Measurements from ENCODE around the gene LCN6. TPM values are rescaled to one million over a fixed set of nuclear protein-coding genes. Genes with fewer than 3 reads are reported as not detected.

Gene LCN6
- total RNA-seq, 4 donors from 2014 or later: 1.1 to 2.9 TPM; not detected in 2

DNA sequence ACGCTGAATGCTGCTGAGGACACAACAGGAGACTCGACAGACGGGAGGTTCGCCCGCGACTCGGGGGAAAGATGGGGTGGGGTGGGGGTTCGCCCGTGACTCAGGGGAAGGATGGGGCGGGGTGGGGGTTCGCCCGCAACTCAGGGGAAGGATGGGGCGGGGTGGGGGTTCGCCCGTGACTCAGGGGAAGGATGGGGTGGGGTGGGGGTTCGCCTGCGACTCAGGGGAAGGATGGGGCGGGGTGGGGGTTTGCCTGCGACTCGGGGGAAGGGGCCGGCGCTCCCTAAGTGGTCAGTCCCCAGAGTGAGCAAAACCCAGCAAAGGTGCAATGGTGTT, 2.2 kb downstream of the LCN6 start:
- DNase-seq: no peak
- Histone ChIP-seq H3K4me3 (no peak overlapping the region), H3K4me1 (peaks cover 4 to 17% (median 11%) of the 10 kb centered on the region in 4 donors), H3K27me3 (peaks cover 41% of the 10 kb centered on the region), H3K9me3 (no peaks in the 10 kb centered on the region), H3K36me3 (no peaks in the 10 kb centered on the region), H3K27ac (no peak overlapping the region)
- TF ChIP-seq POLR2AphosphoS5 (IDR thresholded peaks at IDR 0.05) (no peak), EP300 (IDR thresholded peaks at IDR 0.05; ENCODE audit: low read depth) (no peak), POLR2A (IDR thresholded peaks at IDR 0.05) (no peak)
- TF ChIP-seq, protein P1, sequence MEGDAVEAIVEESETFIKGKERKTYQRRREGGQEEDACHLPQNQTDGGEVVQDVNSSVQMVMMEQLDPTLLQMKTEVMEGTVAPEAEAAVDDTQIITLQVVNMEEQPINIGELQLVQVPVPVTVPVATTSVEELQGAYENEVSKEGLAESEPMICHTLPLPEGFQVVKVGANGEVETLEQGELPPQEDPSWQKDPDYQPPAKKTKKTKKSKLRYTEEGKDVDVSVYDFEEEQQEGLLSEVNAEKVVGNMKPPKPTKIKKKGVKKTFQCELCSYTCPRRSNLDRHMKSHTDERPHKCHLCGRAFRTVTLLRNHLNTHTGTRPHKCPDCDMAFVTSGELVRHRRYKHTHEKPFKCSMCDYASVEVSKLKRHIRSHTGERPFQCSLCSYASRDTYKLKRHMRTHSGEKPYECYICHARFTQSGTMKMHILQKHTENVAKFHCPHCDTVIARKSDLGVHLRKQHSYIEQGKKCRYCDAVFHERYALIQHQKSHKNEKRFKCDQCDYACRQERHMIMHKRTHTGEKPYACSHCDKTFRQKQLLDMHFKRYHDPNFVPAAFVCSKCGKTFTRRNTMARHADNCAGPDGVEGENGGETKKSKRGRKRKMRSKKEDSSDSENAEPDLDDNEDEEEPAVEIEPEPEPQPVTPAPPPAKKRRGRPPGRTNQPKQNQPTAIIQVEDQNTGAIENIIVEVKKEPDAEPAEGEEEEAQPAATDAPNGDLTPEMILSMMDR (IDR thresholded peaks at IDR 0.05): no peak
- intact Hi-C loops (cut with DNase I; ENCODE audit: low total_unique reads): no loop called here
- WGBS, 2 donors (ENCODE audit: low coverage in 1 of 2): 62% methylated on average over 14 of the region's 22 CpGs; no CpG with 5 or more reads in 1 of the 2 donors
- in situ Hi-C loops (cut with MboI; ENCODE audit: low pct_ligation_motif_present in 1 of 4, low pct_unique_long_range_greater_than_20kb in 1 of 4, low sequenced_read_pairs in 3 of 4): no loop called here

DNA sequence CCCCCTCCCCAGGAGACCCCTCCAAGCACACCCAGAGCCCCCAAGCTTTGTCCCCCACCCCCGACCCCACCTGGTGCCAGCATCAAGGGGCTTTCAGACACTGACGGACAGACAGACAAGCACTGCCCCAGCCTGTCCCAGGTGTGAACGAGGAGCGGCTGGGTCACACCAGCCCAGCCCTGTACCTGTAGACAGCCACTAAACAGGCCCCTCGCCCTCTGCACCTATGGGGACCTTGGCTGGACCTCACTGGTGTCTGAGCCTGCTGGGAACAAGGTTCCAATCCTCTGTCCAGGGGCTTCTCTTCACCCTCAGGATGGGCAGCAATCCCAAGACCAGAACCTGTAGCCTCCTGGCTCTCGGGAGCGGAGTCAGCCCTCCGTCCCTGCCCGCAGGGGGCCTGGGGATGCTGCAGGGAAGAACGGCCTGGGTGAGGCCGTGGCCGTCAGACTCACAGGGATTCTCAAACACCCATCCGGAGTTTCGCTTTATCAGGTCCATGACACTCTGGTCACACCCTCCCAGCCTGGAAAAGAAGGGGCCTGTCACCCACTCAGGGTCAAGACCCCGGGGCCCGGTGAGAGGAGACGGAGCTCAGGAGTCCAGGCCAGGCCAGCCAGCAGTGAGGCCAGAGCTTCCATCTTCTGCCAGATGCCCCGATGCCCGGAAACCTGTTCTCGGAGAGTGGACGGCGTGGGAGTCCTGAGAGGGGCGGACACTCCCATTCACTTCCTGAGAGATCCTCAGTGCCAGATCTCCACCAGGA, 2.8 kb downstream of the LCN6 start:
- no peak overlapping the region for H3K4me3 ChIP-seq
- H3K27ac ChIP-seq: no peak overlapping the region
- intact Hi-C loops (cut with DNase I; ENCODE audit: low total_unique reads) (no loop called here), in situ Hi-C loops (cut with MboI; ENCODE audit: low pct_ligation_motif_present in 1 of 4, low pct_unique_long_range_greater_than_20kb in 1 of 4, low sequenced_read_pairs in 3 of 4) (no loop called here)
- no peaks in the 10 kb centered on the region for H3K9me3 ChIP-seq
- no peaks in the 10 kb centered on the region for H3K36me3 ChIP-seq
- H3K27me3 ChIP-seq: peaks cover 46% of the 10 kb centered on the region
- 86% methylated on average over 23 of the region's 23 CpGs; no CpG with 5 or more reads in 1 of the 2 donors for WGBS, 2 donors (ENCODE audit: low coverage in 1 of 2)
- TF ChIP-seq, protein P1 (IDR thresholded peaks at IDR 0.05): no peak
- no peak for TF ChIP-seq POLR2A (IDR thresholded peaks at IDR 0.05)
- no peak for TF ChIP-seq EP300 (IDR thresholded peaks at IDR 0.05; ENCODE audit: low read depth)
- no peak for TF ChIP-seq POLR2AphosphoS5 (IDR thresholded peaks at IDR 0.05)
- H3K4me1 ChIP-seq: peaks cover 6 to 21% (median 13%) of the 10 kb centered on the region in 4 donors
- DNase-seq: no peak

DNA sequence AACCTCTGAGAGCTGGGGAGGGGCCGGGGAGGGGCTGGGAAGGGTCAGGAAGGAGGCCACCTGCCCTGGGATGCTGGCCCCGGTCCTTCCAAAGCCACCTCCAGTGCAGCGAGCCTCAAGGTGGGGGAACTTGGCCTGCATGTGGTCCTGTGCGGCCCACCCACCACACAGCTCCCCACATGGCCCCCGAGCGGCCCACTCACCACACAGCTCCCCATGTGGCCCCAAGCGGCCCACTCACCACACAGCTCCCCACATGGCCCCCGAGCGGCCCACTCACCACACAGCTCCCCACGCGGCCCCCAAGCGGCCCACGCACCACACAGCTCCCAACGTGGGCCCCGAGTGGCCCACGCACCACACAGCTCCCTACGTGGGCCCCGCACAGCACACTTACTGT, 3.6 kb downstream of the LCN6 start:
- H3K27ac ChIP-seq: no peak overlapping the region
- H3K9me3 ChIP-seq: no peaks in the 10 kb centered on the region
- 77% methylated on average over 7 of the region's 18 CpGs; no CpG with 5 or more reads in 1 of the 2 donors for WGBS, 2 donors (ENCODE audit: low coverage in 1 of 2)
- intact Hi-C loops (cut with DNase I; ENCODE audit: low total_unique reads): no loop called here
- H3K4me3 ChIP-seq: no peak overlapping the region
- peaks cover 6 to 21% (median 13%) of the 10 kb centered on the region in 4 donors for H3K4me1 ChIP-seq
- in situ Hi-C loops (cut with MboI; ENCODE audit: low pct_ligation_motif_present in 1 of 4, low pct_unique_long_range_greater_than_20kb in 1 of 4, low sequenced_read_pairs in 3 of 4): no loop called here
- peaks cover 49% of the 10 kb centered on the region for H3K27me3 ChIP-seq
- no peaks in the 10 kb centered on the region for H3K36me3 ChIP-seq
- TF ChIP-seq EP300 (IDR thresholded peaks at IDR 0.05; ENCODE audit: low read depth): no peak
- DNase-seq: no peak

DNA sequence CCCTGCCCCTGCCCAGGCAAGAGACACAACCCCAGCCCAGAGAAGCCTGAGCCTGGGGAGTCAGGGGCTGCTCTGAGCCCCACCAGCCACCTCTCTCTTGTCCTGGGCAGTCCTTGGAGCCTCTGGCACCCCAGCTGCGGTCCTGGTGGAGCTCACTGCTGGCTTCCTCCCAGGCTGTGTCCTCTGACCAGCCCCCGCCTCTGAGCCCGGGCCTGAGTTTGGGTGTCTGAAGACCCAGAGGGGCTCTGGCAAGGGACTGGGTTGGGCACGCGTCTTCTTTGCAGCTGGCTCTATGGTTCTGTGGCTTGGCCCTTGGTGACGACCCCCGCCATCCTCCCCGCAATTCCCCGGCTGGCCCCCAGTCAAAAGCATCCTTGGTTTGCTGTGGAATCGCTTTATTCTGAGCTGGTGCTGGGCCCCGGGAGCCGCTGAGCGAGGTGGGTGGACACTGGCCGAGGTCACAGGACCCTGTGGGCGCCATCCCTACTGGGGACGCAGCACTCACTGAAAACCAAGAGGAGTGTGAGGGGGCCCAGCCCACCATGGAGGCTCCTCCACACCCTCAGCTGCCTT, 4.6 kb downstream of the LCN6 start:
- in situ Hi-C loops (cut with MboI; ENCODE audit: low pct_ligation_motif_present in 1 of 4, low pct_unique_long_range_greater_than_20kb in 1 of 4, low sequenced_read_pairs in 3 of 4): no loop called here
- 40 to 82% methylated on average over 1 to 16 of the region's 16 CpGs for WGBS, 2 donors (ENCODE audit: low coverage in 1 of 2)
- no peak overlapping the region for H3K27ac ChIP-seq
- intact Hi-C loops (cut with DNase I; ENCODE audit: low total_unique reads): no loop called here
- DNase-seq: no peak
- no peaks in the 10 kb centered on the region for H3K9me3 ChIP-seq
- H3K36me3 ChIP-seq: no peaks in the 10 kb centered on the region
- TF ChIP-seq EP300 (IDR thresholded peaks at IDR 0.05; ENCODE audit: low read depth): no peak
- TF ChIP-seq POLR2AphosphoS5 (IDR thresholded peaks at IDR 0.05): no peak
- TF ChIP-seq, protein P1 (IDR thresholded peaks at IDR 0.05): no peak
- TF ChIP-seq POLR2A (IDR thresholded peaks at IDR 0.05): no peak
- H3K27me3 ChIP-seq: peaks cover 53% of the 10 kb centered on the region
- peaks cover 6 to 21% (median 13%) of the 10 kb centered on the region in 4 donors for H3K4me1 ChIP-seq
- no peak overlapping the region for H3K4me3 ChIP-seq

Data from transverse colon (tissue), 4 donors.